Esophagus squamous epithelium (tissue), 4 donors: Measurements from ENCODE around the gene CFAP57.

Experiments used
- CTCF ChIP-seq, 6 experiments: fragments of 450-650 bp in 4 of 6; fragments of 200-600 bp in 2 of 6; sonication (generic) in 2 of 6; IDR thresholded peaks; one replicate each; pipeline ENCODE4 v1.5.1; 2016 to 2019; ENCODE audit warnings: antibody characterized with exemption in 6 of 6, mild to moderate bottlenecking in 4 of 6, moderate library complexity in 4 of 6
- POLR2A ChIP-seq, 4 donors: fragments of 450-650 bp; IDR thresholded peaks; one replicate each; pipeline ENCODE4 v1.6.1; 2017; ENCODE audit warnings: antibody characterized with exemption in 4 of 4, mild to moderate bottlenecking in 4 of 4, moderate library complexity in 3 of 4

DNA sequence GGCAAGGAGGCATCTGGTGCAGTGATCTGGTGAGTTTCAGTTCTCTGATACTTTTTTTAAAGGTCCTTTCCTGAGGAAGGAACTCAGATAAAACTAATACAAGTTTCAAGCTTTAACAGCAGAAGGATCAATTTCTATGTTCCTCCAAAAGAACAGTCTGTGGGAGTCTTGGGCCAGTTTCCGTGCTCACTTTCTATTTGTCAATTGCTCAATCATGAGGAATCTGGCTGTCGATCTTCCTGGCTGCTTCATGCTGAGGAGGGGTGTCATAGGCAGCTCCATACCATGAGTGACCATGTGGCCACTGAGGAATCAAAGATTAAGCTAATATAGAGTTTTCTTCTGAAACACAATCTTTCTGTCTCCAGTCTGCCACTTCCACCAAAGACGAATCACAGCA, 86.2 kb downstream of the CFAP57 start:
- no peak for TF ChIP-seq CTCF (IDR thresholded peaks at IDR 0.05)
- TF ChIP-seq POLR2A (IDR thresholded peaks at IDR 0.05): no peak
